CD4-positive, alpha-beta T cell (primary cell): ENCODE results near the gene SULT1C3. TPM values are rescaled to one million over a fixed set of nuclear protein-coding genes. Genes with fewer than 3 reads are reported as not detected.

Experiments used
- ATAC-seq: fragments of 200-7000 bp; cut with Tn5 transposase; one replicate; pipeline ENCODE4 v1.10.0; 2022; ENCODE audit warnings: mild to moderate bottlenecking; ENCODE audit not compliant: poor library complexity
- CTCF ChIA-PET: fragments of 350-600 bp; sonication (Branson Sonifier 250); formaldehyde crosslinking; loops from one replicate; lab custom pipeline; 2021; ENCODE audit warnings: antibody characterized with exemption, inconsistent platforms; lab: Charles Lee
- POLR2A ChIA-PET: fragments of 350-600 bp; sonication (Branson Sonifier 250); formaldehyde crosslinking; loops from one replicate; lab custom pipeline; 2021; ENCODE audit warnings: antibody characterized with exemption, inconsistent platforms; lab: Charles Lee
- DNase-seq, 14 experiments: peaks; one replicate each; pipeline ENCODE4 v3.0.0-alpha.2; 2013 to 2020; ENCODE audit warnings: mixed read lengths in 2 of 14
- H3K27ac ChIP-seq, 2 donors: one replicate each; pipeline versions ENCODE4 v1.5.1 to v1.7.0; 2013; ENCODE audit warnings: low read length in 2 of 2, low read depth in 1 of 2, mild to moderate bottlenecking in 1 of 2
- H3K27me3 ChIP-seq, 2 experiments: 1 replicate in 1 of 2; 2 replicates in 1 of 2; pipeline versions ENCODE4 v1.6.1 to v1.7.0; 2013; ENCODE audit warnings: low read length in 2 of 2, control low read depth in 1 of 2, mild to moderate bottlenecking in 1 of 2, moderate library complexity in 1 of 2; ENCODE audit not compliant: insufficient read depth in 2 of 2, control insufficient read depth in 1 of 2
- H3K36me3 ChIP-seq: one replicate; pipeline ENCODE4 v1.6.1; 2013; ENCODE audit warnings: low read length, control low read depth; ENCODE audit not compliant: insufficient read depth
- H3K4me1 ChIP-seq: one replicate; pipeline ENCODE4 v1.6.1; 2013; ENCODE audit warnings: low read length, control low read depth; ENCODE audit not compliant: insufficient read depth
- H3K4me3 ChIP-seq: one replicate; pipeline ENCODE4 v1.5.1; 2013; ENCODE audit warnings: mild to moderate bottlenecking, low read length, moderate library complexity
- H3K9me3 ChIP-seq, 2 experiments: 1 replicate in 1 of 2; 2 replicates in 1 of 2; pipeline versions ENCODE4 v1.6.1 to v1.7.0; 2013; ENCODE audit warnings: low read length in 2 of 2, mild to moderate bottlenecking in 2 of 2, control low read depth in 1 of 2, moderate library complexity in 1 of 2; ENCODE audit not compliant: control insufficient read depth in 1 of 2, insufficient read depth in 1 of 2
- H3K27ac Mint-ChIP-seq: one replicate; pipeline ENCODE4 v1.8.0; 2020; ENCODE audit warnings: mixed read lengths
- H3K27me3 Mint-ChIP-seq: one replicate; pipeline ENCODE4 v1.8.0; 2021; ENCODE audit warnings: mixed read lengths
- H3K36me3 Mint-ChIP-seq: one replicate; pipeline ENCODE4 v1.8.0; 2021; ENCODE audit warnings: low read depth, mixed read lengths
- H3K4me1 Mint-ChIP-seq: one replicate; pipeline ENCODE4 v1.8.0; 2021; ENCODE audit warnings: low read depth, mixed read lengths
- H3K4me3 Mint-ChIP-seq: one replicate; pipeline ENCODE4 v1.8.0; 2020; ENCODE audit warnings: mild to moderate bottlenecking, mixed read lengths
- H3K9me3 Mint-ChIP-seq: one replicate; pipeline ENCODE4 v1.8.0; 2020; ENCODE audit warnings: mixed read lengths
- CTCF ChIP-seq: fragments of 200-600 bp; IDR thresholded peaks from one replicate; pipeline ENCODE4 v1.8.0; 2022; ENCODE audit warnings: antibody characterized with exemption, mild to moderate bottlenecking
- intact Hi-C, 2 experiments: fragments of 100-400 bp; cut with DNase I in 1 of 2; cut with micrococcal nuclease in 1 of 2; formaldehyde crosslinking; loops; one replicate each; pipeline versions ENCODE4 v1.15.1 to v1.9.0; 2023 to 2025; cut with DNase I, micrococcal nuclease
- total RNA-seq, 174 experiments: library from RNA in 2 of 174; stranded (reverse) in 2 of 174; gene quantifications; one replicate each; pipeline ENCODE4 v1.2.3 and lab custom pipeline; 2021 to 2026

Gene SULT1C3
- total RNA-seq, 2 experiments from 2014 or later = not detected

GRCh38 chr2:108253106-108253505, 13.3 kb downstream of the SULT1C3 start:
- no peaks in the 10 kb centered on the region for H3K4me1 ChIP-seq
- H3K9me3 ChIP-seq = no peaks in the 10 kb centered on the region
- H3K36me3 ChIP-seq = no peaks in the 10 kb centered on the region
- DNase-seq (no peak), ATAC-seq (no peak)
- H3K27ac ChIP-seq = no peak overlapping the region
- Mint-ChIP-seq H3K9me3 (no peaks in the 10 kb centered on the region), H3K36me3 (no peaks in the 10 kb centered on the region), H3K4me1 (no peaks in the 10 kb centered on the region), H3K4me3 (no peak overlapping the region), H3K27me3 (peaks cover 16% of the 10 kb centered on the region), H3K27ac (no peak overlapping the region)
- H3K27me3 ChIP-seq = no peaks in the 10 kb centered on the region
- H3K4me3 ChIP-seq = no peak overlapping the region
- ChIA-PET POLR2A (no interaction called here), CTCF (no interaction called here)
- no peak for TF ChIP-seq CTCF
- intact Hi-C loops = no loop called here

- Histone ChIP-seq H3K4me3 (no peak overlapping the region), H3K9me3 (no peaks in the 10 kb centered on the region), H3K4me1 (no peaks in the 10 kb centered on the region), H3K27me3 (no peaks in the 10 kb centered on the region), H3K36me3 (no peaks in the 10 kb centered on the region), H3K27ac (no peak overlapping the region)
- ATAC-seq (no peak), DNase-seq (no peak)
- Mint-ChIP-seq H3K36me3 (no peaks in the 10 kb centered on the region), H3K4me3 (no peak overlapping the region), H3K27ac (no peak overlapping the region), H3K9me3 (no peaks in the 10 kb centered on the region), H3K27me3 (peaks cover 10% of the 10 kb centered on the region), H3K4me1 (no peaks in the 10 kb centered on the region)
- TF ChIP-seq CTCF = no peak
- POLR2A ChIA-PET = no interaction called here
- CTCF ChIA-PET = no interaction called here
- intact Hi-C loops = no loop called here
Observed at GRCh38 chr2:108257757-108258331, 18.1 kb downstream of the SULT1C3 start.

- ATAC-seq = no peak
Observed at GRCh38 chr2:108260773-108261172, 21.0 kb downstream of the SULT1C3 start.

More at GRCh38 chr2:108260773-108261172, 21.0 kb downstream of the SULT1C3 start:
- intact Hi-C loops = no loop called here
- TF ChIP-seq CTCF = no peak
- no peak overlapping the region for H3K27ac ChIP-seq
- no peaks in the 10 kb centered on the region for H3K4me1 ChIP-seq
- ChIA-PET CTCF (no interaction called here), POLR2A (no interaction called here)
- Mint-ChIP-seq H3K27me3 (peaks cover 21% of the 10 kb centered on the region), H3K36me3 (no peaks in the 10 kb centered on the region), H3K9me3 (no peaks in the 10 kb centered on the region), H3K4me1 (no peaks in the 10 kb centered on the region), H3K4me3 (no peak overlapping the region), H3K27ac (no peak overlapping the region)
- H3K4me3 ChIP-seq = no peak overlapping the region
- H3K9me3 ChIP-seq = no peaks in the 10 kb centered on the region
- DNase-seq = no peak
- H3K27me3 ChIP-seq = no peaks in the 10 kb centered on the region
- no peaks in the 10 kb centered on the region for H3K36me3 ChIP-seq
